GM15510 (cell line): ENCODE measurements around the gene CIC.

Source experiments
- POLR2A ChIP-seq: IDR thresholded peaks from 3 replicates; pipeline ENCODE4 v1.6.1; 2011; ENCODE audit warnings: borderline replicate concordance; ENCODE audit not compliant: insufficient read length; ENCODE audit errors: extremely low read depth

The CIC gene

DNA sequence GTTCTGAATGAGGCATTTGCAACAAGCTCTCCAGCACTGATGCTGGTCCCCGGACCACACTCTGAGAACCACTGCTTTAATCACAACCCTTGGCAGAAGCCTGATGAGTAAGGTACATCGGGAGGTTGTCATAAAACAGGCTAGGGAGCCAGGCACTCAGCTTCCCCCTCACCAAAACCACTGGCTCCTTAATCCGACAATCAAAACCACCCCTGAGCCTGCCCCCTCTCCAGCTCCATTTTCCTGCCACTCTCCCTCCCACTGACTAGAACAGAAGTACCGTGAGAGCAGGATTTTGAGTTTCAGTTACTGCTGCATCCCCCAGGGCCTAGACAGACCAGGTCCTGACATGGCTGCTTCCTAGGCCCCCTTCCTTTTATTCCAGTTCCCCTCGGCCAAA, 33.9 kb upstream of the CIC start:
- no peak for TF ChIP-seq POLR2A

DNA sequence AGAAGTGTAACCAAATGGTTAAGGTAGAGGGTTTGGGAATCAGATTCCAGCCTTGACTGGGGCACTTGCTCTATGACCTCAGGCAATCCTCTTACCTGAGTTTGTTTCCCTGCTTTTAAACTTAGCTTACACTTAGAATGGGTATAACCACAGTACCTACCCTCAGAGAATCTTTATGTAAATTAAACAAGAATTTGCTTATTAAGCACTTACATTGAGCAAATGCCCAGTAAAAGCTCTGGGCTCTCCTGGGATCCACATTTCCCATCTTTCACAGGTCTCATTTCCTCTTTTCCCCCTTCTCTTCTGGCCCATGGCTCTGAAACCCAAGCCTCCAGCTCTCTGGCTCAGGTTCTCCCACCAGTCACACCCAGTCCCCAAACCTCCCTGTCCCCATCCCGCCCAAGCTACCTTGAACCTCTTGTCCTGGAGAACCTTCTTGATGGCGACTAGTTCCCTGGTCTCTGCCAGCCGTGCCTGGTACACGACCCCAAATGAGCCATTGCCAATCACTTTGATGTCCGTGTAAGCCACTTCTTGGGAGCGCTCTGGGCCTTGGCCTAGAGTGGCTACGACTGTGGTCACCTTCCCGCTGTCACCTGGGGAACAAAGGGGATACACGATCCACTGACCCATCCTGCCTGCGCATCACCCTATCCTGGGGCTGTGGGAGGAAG, 29.4 kb upstream of the CIC start:
- TF ChIP-seq POLR2A, result no peak

DNA sequence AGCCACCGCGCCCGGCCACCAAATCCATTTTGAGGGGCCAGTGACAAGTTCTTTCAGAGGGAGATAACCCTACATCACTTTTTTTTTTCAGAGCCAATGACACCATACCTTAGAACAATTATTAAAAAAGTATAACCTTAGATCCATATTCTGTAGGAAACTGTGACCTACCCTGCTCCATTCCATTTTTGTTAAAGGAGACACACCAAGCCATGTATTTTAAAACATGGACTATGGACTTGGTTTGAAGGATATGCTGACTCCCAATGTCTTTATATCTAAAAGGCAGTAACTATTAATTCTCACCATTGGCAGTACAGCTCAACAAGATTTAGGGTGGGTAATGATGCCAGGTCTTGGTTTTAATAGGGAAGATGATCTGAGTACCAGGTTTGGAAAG, 27.8 kb upstream of the CIC start:
- TF ChIP-seq POLR2A, result no peak

DNA sequence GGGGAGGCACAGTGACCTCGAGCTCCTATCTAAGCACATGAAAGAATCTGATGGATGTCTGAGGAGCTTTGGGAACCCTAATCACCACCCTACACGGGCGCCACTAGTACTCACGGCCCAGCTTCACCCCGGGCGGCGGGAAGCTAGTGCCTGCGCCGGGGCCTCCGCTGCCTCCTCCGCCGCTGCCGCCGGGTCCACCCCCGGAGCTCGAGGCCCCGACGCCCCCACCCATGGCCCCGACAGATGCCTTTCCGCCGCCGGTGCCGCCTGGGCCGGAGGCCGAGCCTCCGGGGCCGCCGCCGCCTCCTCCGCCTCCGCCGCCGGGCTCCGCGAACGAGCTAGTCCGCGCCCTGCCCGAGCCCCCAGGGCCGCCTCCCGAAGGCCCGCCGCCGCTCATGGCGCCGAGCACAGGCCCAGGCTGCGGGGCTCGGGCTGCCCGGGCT, 27.0 kb upstream of the CIC start:
- TF ChIP-seq POLR2A, result no peak

DNA sequence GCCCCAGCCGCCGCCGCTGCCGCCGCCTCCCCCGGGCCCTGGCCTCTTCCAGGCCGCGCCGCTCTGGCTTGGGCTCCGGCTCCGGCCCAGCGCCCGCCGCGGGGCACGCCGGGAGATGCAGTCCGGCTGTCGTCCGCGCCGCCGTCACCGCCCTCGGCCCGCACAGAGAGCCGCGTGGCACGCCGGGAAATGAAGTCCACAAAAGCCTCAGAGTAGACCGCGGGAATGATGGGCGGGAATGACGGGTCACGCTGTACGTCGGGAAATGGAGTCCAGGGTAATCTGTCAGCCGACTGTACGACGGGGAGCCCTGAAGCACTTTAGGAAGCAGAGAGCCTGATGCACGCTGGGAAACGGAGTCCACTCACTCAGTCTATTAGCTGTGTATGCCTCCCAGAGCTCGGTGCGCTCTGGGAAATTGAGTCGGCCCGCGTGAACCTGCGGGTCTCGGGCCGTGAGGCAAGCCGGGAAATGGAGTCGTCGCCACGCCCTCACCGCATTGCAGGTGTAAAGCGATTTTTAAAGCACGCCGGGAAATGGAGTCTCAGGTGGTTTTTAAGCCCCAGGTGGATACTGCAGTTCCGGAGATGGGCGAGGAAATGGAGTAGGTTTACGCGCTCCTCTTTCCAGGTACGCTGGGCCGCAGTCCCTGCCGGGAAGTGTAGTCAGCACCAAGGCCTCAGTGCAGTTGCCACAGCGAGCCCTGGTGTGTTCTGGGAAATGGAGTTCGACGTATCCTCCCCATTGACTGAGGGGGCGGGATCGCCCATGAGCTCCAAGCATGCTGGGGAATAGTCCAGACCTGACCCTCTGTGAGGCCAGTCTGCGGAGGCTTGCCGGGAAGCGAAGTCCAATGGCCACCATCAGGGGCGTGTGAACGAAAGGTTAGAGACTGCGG, 26.3 kb upstream of the CIC start, which contains the start of gene GSK3A:
Gene GSK3A, minus strand, starts transcription at position 91 of the 898 bp plus-strand sequence. CDS start 137 bp downstream, outside the sequence.
- TF ChIP-seq POLR2A, result peak; percentile 92

DNA sequence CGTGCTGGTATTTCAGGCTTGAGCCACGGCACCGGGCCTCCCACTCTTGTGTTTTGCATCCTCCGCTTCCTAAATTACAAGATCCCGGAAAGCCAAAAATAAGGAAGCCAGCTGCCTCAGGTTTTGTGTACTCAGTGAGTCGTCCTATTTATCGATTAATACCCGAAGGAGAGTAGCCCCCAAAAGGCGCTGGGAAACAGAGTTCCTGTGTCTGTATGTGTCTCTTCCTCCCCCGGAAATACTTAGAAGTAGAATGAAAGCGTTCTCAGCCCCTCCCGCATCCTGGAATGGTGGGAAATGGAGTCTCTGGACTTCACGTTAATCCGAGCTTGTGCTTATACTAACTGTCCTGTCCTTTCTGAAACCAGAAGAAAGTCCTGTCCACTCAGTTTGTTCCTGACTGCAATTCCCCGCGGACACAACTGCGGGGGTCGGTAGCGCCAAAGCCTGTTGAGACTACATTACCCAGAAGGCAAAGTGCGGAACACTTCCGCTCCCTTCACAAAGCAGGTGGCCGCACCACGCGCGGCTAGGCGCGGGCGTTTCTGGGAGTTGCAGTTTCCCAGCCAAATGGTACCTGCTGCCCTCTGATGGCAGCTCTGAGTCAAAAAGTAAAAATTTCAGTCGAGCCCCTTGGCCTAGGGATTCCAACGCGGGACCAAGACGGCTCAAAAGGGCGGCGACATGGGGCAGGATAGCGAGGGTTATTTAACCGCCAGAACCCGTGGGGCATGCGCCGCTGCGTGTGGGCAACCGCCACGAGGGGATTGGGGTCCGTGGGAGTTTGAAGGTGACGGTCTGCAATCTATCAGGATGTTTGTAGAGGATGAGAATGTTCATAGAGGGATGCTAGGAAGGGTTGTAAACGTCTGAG, 24.5 kb upstream of the CIC start:
- TF ChIP-seq POLR2A, result no peak

DNA sequence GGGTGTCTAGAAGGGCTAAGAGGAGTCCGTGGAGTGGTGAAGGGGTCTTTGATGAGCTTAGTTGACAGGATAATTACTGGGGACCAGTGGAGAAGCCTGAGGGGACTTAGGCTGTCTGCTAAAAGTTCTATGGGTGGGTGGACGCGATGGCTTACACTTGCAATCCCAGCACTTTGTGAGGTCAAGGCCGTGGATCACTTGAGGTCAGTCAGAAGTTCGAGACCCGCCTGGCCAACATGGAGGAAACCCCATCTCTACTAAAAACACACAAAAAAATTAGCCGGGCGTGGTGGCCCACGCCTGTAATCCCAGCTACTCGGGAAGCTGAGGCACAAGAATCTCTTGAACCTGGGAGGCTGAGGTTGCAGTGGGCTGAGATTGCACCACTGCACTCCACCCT, 23.8 kb upstream of the CIC start:
- no peak for TF ChIP-seq POLR2A

DNA sequence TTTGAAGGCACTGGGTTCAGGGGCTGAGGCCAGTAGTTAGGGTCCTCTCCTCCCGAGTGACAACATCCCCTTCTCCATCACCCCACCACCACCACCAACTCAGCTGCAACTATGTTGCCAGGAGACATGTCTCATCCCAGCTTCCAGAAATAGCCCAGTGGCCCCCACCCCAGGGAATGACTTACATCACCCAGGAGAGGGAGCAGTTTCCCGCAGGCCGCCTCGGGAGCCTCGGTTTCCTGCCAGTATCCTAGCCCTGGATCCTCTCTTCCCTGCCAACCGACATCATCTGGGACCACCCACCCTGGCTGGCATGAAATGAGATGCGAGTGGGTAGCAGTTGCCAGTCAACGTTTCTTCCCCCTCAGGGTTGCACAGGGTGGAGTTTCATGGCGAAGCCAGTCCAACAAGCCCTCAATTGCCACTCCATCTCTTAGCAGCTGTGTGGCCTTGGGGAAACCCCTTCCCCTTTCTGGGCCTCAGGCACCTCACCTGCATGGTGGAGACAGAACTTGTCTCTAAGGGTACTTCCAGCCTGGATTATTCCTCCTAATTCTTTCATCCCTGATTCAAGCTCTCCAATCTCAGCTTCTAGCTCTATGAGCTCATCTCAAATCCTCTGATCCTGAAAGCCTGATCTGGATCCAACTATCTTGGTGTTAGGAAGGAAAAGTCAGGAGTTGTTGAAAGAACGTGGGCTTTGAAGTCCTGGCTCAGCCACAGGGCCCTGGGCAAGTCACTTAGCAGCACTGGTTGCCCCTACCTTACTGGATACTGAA, 22.7 kb upstream of the CIC start:
- TF ChIP-seq POLR2A, result no peak

DNA sequence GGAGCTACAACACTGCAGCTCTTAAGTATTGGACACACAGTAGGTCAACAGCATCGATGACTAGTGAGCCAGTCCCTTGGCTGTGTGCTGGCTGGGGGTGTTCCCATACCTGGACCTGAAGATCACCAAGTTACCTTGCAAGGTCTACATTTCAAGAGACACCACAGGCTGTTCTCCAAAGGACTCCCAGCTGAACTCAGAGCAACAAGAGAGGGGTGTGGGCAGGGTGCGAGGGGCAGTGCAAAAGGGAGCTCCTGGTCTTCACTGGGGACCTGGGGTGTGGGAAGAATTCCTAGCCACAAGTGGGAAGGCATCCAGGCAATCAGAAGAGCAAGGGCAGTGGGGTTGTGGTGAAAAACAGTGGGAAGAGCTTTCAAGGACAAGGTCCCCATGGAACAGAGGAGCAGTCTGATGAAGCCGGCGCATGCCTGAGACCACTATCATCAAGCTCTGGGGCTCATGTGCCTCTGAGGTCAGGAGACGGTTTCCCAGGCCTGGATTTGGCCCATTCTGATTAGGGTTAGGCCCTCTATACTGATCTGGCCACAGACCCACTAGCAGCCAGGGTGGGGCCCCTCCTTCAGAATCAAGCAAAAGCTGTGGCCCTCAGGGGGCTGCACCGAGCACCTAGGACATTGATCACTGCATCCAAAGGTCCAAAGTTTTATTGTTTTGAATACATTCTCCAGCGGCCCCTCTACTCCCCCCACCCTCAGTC, 22.0 kb upstream of the CIC start:
- TF ChIP-seq POLR2A, result no peak

DNA sequence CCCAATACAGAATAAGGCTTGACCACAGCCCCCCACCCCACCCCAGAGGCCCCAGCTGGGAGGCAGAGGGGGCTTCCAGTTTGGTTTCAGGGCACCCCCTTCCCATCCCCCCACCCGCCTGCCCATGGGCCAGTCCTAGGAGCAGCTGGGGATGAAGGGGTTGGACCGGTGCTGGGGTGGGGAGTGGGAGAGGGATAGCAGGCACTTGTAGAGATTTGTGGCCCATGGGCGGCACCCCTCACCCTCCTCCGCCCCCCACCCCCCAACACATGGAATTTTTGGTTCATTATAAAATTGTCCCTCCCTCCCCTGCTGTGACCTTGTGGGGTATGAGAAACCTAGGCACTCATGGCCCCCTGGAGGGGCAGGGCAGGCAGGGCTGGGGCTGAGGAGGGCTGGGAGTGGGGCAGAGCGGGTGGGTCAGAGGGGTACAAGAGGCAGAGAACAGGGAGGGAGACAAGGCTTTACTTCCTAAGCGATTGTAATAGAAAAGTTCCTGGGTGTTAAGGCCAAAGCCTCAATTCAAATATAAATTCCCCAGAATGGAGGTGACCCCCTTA, 21.3 kb upstream of the CIC start:
- TF ChIP-seq POLR2A, result no peak

DNA sequence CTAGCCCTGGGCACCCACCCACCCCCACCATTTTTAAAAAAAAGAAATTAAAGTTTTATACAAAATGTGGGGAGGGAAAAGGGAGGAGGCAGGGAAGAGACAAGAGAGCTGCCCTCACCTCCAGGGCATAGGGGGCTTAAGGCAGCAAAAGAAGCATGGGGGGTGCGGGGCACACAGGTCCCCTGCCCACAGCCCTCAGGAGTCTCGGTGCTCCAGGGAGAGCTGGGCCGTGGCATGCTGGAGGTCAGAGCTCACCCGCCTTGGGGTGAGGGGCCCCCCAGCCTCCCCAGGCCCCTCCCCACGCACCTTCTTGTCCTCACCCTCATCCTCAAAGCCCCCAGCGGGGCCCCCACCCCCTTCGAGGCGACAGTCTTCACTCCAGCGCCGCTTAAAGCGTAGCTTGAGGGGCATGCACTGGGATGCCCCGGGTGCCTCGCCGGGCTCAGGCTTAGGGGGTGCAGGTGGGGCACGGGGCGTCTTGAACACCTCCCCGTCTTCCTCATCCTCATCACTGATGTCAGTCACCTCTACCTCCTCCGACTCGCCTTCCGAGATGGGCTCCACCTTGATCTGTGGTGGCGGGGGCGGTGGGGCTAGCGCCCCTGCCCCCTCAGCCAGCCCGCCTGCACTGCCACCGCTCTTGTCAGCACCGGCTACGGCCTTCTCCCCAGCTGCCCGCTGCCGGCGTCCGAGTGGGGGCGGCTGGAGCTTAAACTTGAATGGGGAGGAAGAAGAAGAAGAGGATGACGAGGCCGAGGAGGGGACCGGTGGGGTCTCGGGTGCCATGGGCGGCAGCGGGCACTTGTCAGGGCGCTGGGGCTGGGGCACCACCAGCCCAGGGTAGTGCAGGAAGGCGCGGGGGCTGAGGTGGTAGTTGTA, 20.5 kb upstream of the CIC start:
- TF ChIP-seq POLR2A, result no peak

DNA sequence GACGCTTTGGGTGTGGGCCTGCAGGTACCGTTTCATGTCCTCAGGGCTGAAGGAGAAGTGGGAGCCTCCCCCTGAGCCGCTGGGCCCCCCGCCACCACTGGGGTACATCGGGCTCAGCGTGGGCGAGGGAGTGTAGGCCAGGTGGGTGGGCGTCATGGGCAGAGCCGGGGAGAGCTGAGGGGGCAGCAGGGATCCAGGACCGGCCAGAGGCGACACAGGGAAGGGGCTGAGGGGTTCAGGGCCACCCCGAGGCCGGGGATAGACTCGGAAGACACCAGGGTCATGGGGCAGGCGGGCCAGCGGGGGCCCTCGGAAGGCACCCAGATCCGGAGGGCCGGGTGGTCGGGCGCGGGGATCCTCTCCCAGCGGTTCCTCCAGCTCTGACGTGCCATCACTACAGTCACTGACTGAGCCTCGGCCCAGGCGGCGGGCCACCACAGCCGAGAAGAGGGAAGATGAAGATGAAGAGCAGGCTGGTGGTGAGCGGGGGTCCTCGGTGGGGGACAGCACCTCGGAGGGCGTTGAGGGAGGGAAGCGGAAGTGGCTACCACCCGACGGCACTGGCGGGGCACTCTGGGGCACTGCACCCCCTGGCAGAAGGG, 19.8 kb upstream of the CIC start:
- no peak for TF ChIP-seq POLR2A

DNA sequence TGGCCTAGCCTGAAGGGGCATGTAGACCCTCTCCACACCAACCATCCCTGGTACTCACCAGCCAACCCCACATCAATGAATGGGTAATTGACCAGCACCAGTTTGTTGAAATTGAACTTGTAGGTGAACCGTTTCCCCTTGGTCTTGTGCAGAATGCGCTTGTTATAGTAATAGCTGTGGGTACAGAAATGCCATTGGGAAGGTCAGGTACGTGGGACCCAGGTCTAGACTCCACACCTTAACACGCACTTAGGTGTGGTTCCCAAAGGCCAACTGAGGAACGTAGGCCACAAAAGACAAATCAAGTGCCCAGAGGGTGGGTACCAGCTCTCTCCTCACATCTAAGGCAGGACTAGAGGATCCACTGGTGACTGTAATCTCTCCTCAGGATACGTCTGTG, 19.3 kb upstream of the CIC start:
- TF ChIP-seq POLR2A, result no peak
